Activated CD4-positive, alpha-beta T cell treated with anti-CD3 and anti-CD28 coated beads, Interleukin-2, amount 50 U/mL, for 24 hours (primary cell): ENCODE results near the gene HMCN2.
"Not testable (repeated sequence)": the region's sequence is repeated elsewhere in the genome, so short reads cannot be mapped to it uniquely, and the experiment has no call there.

Experiments used
- DNase-seq, 2 donors: peaks; one replicate each; pipeline ENCODE4 v3.0.0-alpha.2; 2020; ENCODE audit warnings: low read depth in 1 of 2, low spot score in 1 of 2

Gene HMCN2

DNA sequence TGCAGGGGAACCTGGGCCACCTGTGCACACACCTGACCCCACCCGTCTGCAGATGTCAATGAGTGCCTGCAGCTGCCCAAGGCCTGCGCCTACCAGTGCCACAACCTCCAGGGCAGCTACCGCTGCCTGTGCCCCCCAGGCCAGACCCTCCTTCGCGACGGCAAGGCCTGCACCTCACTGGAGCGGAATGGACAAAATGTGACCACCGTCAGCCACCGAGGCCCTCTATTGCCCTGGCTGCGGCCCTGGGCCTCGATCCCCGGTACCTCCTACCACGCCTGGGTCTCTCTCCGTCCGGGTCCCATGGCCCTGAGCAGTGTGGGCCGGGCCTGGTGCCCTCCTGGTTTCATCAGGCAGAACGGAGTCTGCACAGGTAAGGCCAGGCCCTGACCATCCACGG, 164.7 kb downstream of the HMCN2 start:
- DNase-seq = no peak

DNA sequence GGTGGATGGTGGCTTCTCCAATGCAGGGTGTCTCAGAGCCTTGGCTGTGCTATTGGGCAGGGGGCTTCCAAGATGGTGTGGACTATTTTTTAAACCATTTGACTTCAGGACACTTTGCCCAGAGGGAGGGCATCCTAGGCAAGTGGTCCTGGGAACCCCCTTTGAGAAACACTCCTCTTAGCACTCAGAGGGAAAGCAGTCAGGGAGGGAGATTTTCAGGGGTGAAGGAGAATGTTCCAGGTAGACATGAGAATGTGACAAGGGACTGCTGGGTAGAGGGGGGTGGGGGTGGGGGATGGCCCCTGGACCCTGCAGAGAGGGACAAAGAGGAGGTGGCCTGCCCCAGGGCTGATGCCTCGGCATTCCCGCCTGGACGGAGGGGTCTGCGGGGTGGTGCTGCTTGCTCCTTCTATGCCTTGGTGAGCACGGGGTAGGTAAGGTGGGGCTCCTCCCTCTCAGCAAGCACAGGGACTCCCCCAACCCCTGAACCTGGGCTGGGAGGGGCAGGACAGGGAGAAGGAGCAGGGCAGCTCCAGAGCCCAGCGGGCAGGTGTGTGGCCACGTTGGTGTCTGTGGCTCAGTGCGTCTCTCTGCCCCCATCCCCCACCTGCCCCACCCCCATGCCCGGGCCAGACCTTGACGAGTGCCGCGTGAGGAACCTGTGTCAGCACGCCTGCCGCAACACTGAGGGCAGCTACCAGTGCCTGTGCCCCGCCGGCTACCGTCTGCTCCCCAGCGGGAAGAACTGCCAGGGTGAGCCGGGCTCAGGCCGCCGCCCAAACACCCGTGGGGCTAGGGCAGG, 165.4 kb downstream of the HMCN2 start:
- DNase-seq = no peak

- no peak for DNase-seq
Observed at GRCh38 chr9:130431536-130432303, 166.2 kb downstream of the HMCN2 start.

GRCh38 chr9:130432362-130432761, 166.8 kb downstream of the HMCN2 start:
- no peak for DNase-seq

- no peak for DNase-seq
Observed at GRCh38 chr9:130432796-130433167, 167.2 kb downstream of the HMCN2 start.

- DNase-seq = no peak
Observed at GRCh38 chr9:130433168-130433946, 167.8 kb downstream of the HMCN2 start.

GRCh38 chr9:130433947-130434262, 168.3 kb downstream of the HMCN2 start:
- DNase-seq = no peak

DNA sequence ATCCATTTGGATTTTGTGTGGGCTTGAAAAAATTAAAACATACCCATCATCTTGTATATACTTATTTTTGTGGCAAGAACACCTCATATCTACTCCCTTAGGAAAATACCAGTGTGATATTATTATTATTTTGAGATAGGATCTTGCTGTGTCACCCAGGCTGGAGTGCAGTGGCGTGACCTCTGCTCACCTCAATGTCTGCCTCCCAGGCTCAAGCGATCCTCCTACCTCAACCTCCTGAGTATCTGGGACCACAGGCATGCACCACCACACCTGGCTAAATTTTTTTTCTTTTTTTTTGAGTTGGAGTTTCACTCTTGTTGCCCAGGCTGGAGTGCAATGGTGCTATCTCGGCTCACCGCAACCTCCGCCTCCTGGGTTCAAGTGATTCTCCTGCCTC, 169.1 kb downstream of the HMCN2 start:
- not testable (repeated sequence) for DNase-seq

GRCh38 chr9:130437011-130437789, 171.6 kb downstream of the HMCN2 start:
- DNase-seq = no peak

- DNase-seq = no peak
Observed at GRCh38 chr9:130438382-130438981, 172.9 kb downstream of the HMCN2 start.

DNA sequence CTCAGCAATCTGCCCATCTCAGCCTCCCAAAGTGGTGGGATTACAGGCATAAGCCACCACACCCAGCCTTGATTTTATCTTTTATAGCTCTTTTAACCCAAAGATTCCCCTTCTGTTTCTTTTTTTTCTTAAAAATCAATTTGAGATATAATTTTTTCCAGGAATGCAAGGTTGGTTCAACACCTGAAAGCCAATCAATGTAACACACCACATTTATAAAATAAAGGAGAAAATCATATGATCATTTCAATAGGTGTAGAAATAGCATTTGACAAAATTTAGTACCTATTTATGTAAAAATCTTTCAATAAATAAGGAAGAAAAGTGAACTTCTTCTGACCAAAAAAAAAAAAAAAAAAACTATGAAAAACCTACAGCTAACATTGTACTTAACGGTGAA, 175.5 kb downstream of the HMCN2 start:
- no peak for DNase-seq

DNA sequence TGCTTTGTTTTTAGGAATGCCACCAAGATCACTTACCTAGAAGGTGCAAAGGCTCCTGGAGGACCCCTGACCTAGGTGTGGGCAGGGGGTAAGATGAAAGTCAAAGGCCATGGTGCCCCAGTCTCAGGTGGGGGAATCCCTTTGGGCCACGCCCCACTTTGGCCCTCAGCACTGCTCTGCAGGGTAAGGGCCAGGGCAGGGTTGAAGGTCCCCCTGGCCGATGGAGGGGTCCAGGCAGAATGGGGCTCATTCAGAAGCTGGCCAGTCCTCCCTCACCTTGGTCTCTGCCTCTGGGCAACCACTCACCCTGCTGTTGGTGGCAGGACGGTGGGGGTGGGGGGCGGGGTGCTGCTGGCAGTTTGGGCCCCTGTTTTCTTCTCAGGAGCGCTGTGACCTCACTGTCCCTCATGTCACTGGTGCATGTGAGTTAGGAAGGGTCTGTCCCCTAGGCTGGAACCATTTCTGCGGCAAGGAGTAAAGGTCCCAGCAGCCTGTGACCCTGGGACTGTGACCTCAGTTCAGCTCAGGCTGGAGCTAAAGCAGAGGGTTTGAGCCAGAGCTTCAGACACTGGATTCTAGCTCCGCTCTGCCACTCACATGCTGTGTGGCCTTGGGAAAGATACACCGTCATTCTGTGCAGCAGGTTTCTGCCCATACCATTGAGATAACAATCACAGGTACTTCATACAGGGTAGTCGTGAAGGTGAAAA, 177.3 kb downstream of the HMCN2 start:
- DNase-seq = no peak

DNA sequence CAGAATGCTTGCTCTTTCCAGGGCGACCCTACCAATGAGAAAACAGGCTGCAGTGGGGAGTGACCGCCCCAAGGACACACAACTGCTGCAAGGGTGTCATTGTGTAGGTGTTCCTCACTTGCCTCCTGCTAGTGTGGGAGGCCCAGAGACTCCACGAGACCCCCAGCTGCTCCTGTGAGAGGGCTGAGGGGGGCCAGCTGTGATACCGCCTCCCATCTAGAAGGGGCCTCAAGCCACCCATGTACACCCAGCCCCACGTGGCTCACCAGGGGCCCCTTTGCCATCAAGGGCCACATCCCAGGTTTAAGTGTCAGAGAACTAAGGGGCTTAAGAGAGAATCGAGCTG, 177.9 kb downstream of the HMCN2 start:
- no peak for DNase-seq

DNA sequence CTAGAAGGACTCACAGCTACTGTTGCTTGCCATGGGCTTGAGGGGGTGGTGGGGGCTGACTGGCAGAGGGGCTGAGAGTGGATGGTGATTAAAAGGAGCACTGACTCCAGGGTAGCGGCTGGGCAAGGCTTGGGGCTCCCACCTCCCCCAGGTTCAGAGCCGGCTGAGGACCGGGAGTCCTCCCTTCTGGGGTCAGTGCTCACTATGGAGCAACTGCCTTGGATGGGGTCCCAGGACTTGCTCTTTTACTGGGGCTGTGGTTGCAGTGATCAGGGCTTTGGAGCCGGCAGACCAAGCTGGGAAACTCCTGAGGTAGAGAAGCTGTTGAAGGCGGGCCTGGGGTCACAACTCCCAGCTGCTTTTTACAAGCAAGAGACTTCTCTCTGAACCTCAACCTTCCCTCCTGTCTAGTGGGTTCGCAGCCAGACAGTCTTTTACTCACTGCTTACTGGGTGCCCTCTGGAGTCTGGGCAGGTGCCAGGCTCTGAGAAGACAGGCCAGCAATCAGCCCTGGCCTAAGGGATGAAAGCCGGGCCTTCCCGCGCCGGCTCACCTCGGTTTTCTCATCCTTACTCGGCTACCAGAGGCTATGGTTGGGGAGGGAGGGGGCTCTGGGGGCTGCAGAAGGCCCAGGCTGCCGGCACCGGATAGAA, 178.4 kb downstream of the HMCN2 start:
- no peak for DNase-seq

GRCh38 chr9:130444565-130445221, 179.1 kb downstream of the HMCN2 start, which contains the start of gene ASS1:
Gene ASS1, plus strand, starts transcription at chr9:130444961. Its CDS starts 7,268 bp downstream, at chr9:130452229.
- peak; percentile 18 to 22 for DNase-seq

GRCh38 chr9:130445268-130445983, 179.9 kb downstream of the HMCN2 start:
- DNase-seq = no peak

GRCh38 chr9:130446101-130446861, 180.7 kb downstream of the HMCN2 start:
- no peak for DNase-seq
